Mesenchymal stem cell (in vitro differentiated cells and primary cell): ENCODE results near the gene KRT83.

Experiments used
- DNase-seq: peaks from one replicate; pipeline ENCODE4 v3.0.0-alpha.2; 2013
- H2AFZ ChIP-seq: one replicate; pipeline ENCODE4 v1.6.1; 2013; ENCODE audit warnings: low read depth, mild to moderate bottlenecking, control low read depth, inconsistent platforms, low read length, moderate library complexity
- H2AK5ac ChIP-seq: 2 replicates; pipeline ENCODE4 v1.6.1; 2013; ENCODE audit warnings: low read length, moderate library complexity, mild to moderate bottlenecking, inconsistent platforms; ENCODE audit not compliant: severe bottlenecking
- H2BK120ac ChIP-seq: one replicate; pipeline ENCODE4 v1.6.1; 2013; ENCODE audit warnings: low read depth, mild to moderate bottlenecking, inconsistent platforms, low read length, moderate library complexity
- H2BK12ac ChIP-seq, 2 experiments: one replicate each; pipeline ENCODE4 v1.6.1; 2013; ENCODE audit warnings: inconsistent platforms in 2 of 2, low read length in 2 of 2, mild to moderate bottlenecking in 2 of 2, moderate library complexity in 2 of 2, control low read depth in 1 of 2
- H2BK15ac ChIP-seq: one replicate; pipeline ENCODE4 v1.6.1; 2013; ENCODE audit warnings: mild to moderate bottlenecking, low read depth, inconsistent platforms; ENCODE audit not compliant: poor library complexity, severe bottlenecking
- H2BK5ac ChIP-seq: 2 replicates; pipeline ENCODE4 v1.6.1; 2013; ENCODE audit warnings: low read depth, mild to moderate bottlenecking, low read length, control low read depth, inconsistent platforms; ENCODE audit not compliant: poor library complexity, severe bottlenecking
- H3K14ac ChIP-seq, 2 experiments: one replicate each; pipeline ENCODE4 v1.6.1; 2013; ENCODE audit warnings: inconsistent platforms in 2 of 2, low read length in 2 of 2, control low read depth in 1 of 2, mild to moderate bottlenecking in 1 of 2, moderate library complexity in 1 of 2
- H3K18ac ChIP-seq, 2 experiments: one replicate each; pipeline ENCODE4 v1.6.1; 2013; ENCODE audit warnings: inconsistent platforms in 2 of 2, low read length in 2 of 2, control low read depth in 1 of 2, low read depth in 1 of 2, mild to moderate bottlenecking in 1 of 2
- H3K23ac ChIP-seq, 2 experiments: one replicate each; pipeline ENCODE4 v1.6.1; 2013; ENCODE audit warnings: inconsistent platforms in 2 of 2, low read length in 2 of 2, mild to moderate bottlenecking in 2 of 2, moderate library complexity in 2 of 2, control low read depth in 1 of 2
- H3K27ac ChIP-seq: 2 replicates; pipeline ENCODE4 v1.5.1; 2013; ENCODE audit warnings: mild to moderate bottlenecking, moderate library complexity, low read length, control low read depth, inconsistent platforms; ENCODE audit not compliant: poor library complexity, severe bottlenecking
- H3K27me3 ChIP-seq, 2 experiments: 2 replicates each; pipeline versions ENCODE4 v1.6.1 to v1.7.0; 2013; ENCODE audit warnings: low read length in 2 of 2, mild to moderate bottlenecking in 2 of 2, moderate library complexity in 2 of 2, control low read depth in 1 of 2, inconsistent platforms in 1 of 2; ENCODE audit not compliant: control insufficient read depth in 1 of 2, insufficient read depth in 1 of 2
- H3K36me3 ChIP-seq, 2 experiments: 2 replicates each; pipeline versions ENCODE4 v1.6.1 to v1.7.0; 2013; ENCODE audit warnings: low read length in 2 of 2, control low read depth in 1 of 2, inconsistent platforms in 1 of 2, low read depth in 1 of 2, mild to moderate bottlenecking in 1 of 2; ENCODE audit not compliant: insufficient read depth in 2 of 2, control insufficient read depth in 1 of 2
- H3K4ac ChIP-seq, 2 experiments: one replicate each; pipeline ENCODE4 v1.6.1; 2013; ENCODE audit warnings: inconsistent platforms in 2 of 2, low read length in 2 of 2, mild to moderate bottlenecking in 2 of 2, moderate library complexity in 2 of 2, control low read depth in 1 of 2, low read depth in 1 of 2
- H3K4me1 ChIP-seq: 2 replicates; pipeline ENCODE4 v1.6.1; 2013; ENCODE audit warnings: low read depth, low read length, control low read depth; ENCODE audit not compliant: control insufficient read depth, insufficient read depth
- H3K4me2 ChIP-seq: 2 replicates; pipeline ENCODE4 v1.6.1; 2013; ENCODE audit warnings: low read length, mild to moderate bottlenecking, inconsistent platforms; ENCODE audit not compliant: poor library complexity, severe bottlenecking
- H3K4me3 ChIP-seq, 2 experiments: 2 replicates each; pipeline versions ENCODE4 v1.5.1 to v1.7.0; 2013; ENCODE audit warnings: low read length in 2 of 2, mild to moderate bottlenecking in 2 of 2, control low read depth in 1 of 2, low read depth in 1 of 2; ENCODE audit not compliant: insufficient read depth in 1 of 2
- H3K79me1 ChIP-seq: replicated peaks from 2 replicates; pipeline ENCODE4 v1.6.1; 2013; ENCODE audit warnings: mild to moderate bottlenecking, control low read depth, low read length, inconsistent platforms; ENCODE audit not compliant: poor library complexity, severe bottlenecking
- H3K9ac ChIP-seq: 2 replicates; pipeline ENCODE4 v1.7.0; 2013; ENCODE audit warnings: mild to moderate bottlenecking, low read length, moderate library complexity
- H3K9me3 ChIP-seq: 2 replicates; pipeline ENCODE4 v1.7.0; 2013; ENCODE audit warnings: mild to moderate bottlenecking, low read length; ENCODE audit not compliant: control insufficient read depth
- H4K8ac ChIP-seq: one replicate; pipeline ENCODE4 v1.6.1; 2013; ENCODE audit warnings: inconsistent platforms, mild to moderate bottlenecking, low read length, moderate library complexity
- H4K91ac ChIP-seq: one replicate; pipeline ENCODE4 v1.6.1; 2013; ENCODE audit warnings: mild to moderate bottlenecking, low read length, inconsistent platforms
- WGBS: methylation state at CpG from one replicate; pipeline ENCODE4 v1.1.7; 2013; ENCODE audit warnings: mixed read lengths; 5-methylcytosine and 5-hydroxymethylcytosine counted together

KRT83 gene

DNA sequence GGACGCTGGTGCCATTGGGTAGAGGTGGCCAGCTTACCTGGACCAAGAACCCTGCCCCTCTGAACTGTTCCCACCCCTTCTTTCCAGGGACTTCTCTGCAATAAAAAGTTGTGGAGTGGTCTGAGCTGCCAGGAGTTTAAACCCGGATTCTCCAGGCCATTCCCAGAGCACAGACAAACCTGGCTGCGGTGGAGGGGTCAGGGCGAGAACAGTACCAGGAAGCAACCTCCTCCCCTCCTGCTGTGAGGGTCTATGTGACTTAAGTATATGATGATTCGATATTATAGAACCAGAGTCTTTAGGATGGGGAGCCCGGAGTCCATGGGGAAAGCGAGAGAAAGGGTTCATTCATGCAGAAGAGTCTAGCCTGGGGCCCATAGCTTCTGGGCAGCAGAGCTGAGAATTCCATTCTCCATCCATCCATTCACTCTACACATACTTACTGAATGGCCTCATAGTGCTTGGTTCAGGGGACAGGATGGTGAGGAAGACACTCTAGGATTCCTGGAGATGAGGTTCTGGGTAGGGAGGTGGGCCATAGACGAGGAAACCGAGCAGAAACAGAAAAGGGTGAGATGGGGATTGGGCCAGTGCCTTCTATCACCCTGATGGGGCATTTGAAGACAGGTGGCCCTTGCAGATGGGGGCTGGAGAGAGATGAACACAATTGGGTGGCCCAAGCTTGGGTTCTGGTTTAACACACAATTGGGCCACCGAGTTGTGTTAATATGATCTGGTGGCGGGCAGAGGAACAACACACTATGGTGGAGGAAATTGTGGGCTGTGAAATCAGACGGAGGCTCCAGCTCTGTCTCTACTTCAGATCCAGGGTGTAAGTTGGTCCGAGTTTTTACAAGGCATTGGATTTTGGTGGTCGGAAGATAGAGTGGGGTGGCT is 41.5 kb downstream of the KRT83 start:
- Histone ChIP-seq H2BK15ac (peak overlapping the region; percentile 19), H2BK120ac (no peak overlapping the region), H3K4me3 (no peak overlapping the region), H4K91ac (no peak overlapping the region), H2AFZ (no peak overlapping the region), H2AK5ac (peak overlapping the region; percentile 96), H3K14ac (no peak overlapping the region), H3K27me3 (peaks cover 0 to 35% of the 10 kb centered on the region in 2 experiments), H3K23ac (peak overlapping the region in 1 of 2 experiments; percentile 29), H3K18ac (no peak overlapping the region), H3K79me1 (no peaks in the 10 kb centered on the region), H3K27ac (peak overlapping the region; percentile 80), H2BK5ac (peak overlapping the region; percentile 37), H3K4ac (peak overlapping the region in 1 of 2 experiments; percentile 24), H3K36me3 (no peaks in the 10 kb centered on the region), H3K9ac (peak overlapping the region; percentile 87), H3K9me3 (no peaks in the 10 kb centered on the region), H4K8ac (no peak overlapping the region), H2BK12ac (no peak overlapping the region), H3K4me2 (no peak overlapping the region), H3K4me1 (peaks cover 28% of the 10 kb centered on the region)
- WGBS = 94% methylated on average over 10 of the region's 14 CpGs
- DNase-seq = peak; percentile 10

DNA sequence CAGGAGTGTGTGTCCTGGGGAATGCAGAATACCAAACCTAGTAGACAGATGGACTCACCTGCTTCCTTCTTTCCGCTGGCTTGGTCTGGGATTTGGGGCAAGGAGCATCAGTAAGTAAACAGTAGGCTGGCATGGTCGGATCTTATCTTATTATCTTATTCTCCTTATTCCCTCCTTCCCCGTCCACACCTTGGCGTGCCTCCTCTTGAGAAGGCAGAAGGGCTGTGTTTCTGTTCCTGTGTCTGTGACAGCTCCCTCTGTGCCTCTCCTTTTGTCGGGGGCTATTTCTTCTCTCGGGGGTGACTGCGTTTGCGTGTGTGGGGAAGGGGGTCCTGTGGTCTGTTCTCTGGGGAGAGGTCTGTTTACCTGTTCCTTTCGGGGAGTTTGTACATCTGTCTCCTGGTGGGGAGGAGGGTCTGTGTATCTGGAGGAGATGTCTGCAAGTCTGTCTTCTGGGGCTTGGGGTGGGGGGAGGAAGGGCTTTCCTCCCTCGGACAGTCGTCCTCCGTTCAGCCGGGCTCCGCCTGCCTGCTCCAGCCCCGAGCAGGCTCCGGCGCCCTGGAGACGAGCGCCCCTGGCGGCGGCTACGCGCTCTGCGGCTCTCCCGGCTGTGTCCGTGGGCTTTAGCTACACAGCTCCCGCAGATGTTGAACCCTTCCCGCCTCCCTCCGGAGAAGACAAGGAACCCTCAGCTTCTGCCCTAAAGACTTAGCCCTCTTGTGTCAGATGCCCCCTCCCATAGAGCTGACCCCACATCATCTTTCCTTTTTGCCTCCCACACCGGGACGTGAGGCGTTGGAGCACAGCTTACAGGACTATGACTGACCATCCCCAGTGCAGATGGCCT is 42.4 kb downstream of the KRT83 start:
- Histone ChIP-seq H3K27ac (peak overlapping the region; percentile 16), H3K9me3 (no peaks in the 10 kb centered on the region), H3K4ac (no peak overlapping the region), H3K27me3 (peaks cover 0 to 42% of the 10 kb centered on the region in 2 experiments), H2BK15ac (no peak overlapping the region), H2BK120ac (no peak overlapping the region), H3K4me3 (peak overlapping the region in 1 of 2 experiments; percentile 39), H3K9ac (peak overlapping the region; percentile 70), H3K36me3 (no peaks in the 10 kb centered on the region), H3K14ac (peak overlapping the region in 1 of 2 experiments; percentile 21), H3K4me2 (peak overlapping the region; percentile 67), H2BK5ac (peak overlapping the region; percentile 8), H2AK5ac (peak overlapping the region; percentile 80), H2BK12ac (no peak overlapping the region), H3K4me1 (peaks cover 28% of the 10 kb centered on the region), H3K23ac (no peak overlapping the region), H2AFZ (no peak overlapping the region), H4K91ac (no peak overlapping the region), H4K8ac (peak overlapping the region; percentile 80), H3K79me1 (no peaks in the 10 kb centered on the region), H3K18ac (peak overlapping the region in 1 of 2 experiments; percentile 49)
- WGBS = 23% methylated on average over 30 of the region's 32 CpGs
- peak; percentile 67 for DNase-seq

DNA sequence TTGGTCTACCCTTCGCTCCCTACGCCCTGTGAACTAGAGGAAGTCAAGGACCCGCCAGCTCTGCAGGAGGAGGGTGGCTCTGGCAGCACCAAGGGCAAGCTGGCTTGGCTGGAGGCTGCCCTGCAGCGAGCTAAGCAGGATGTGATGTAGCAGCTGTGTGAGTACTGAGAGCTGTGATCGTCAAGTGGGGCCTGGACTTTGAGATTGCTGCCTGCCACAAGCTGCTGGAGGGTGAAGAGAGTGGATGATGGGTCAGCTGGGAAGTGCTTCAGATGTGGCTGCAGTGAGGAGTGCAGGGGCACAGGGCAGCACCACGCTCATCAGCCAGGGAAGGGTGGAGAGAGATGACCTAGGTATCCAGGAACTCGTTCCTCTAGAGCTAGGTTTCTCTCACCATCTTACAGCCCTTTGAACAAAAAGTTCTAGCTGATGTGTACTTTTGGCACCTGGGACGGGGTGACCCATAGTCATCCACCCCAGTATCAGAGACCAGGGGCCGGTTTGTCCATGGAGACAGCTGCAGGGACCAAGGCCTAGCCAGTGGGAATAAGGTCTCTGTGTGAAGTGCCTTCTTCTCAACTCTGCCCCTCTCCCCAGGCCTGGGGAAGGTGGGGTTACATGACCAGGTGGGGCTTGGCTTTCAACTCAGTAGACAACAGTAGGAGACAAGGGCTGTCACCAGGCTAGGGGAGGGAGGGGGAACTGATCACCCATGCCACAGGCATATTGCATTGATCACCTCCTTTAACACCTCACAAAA is 43.5 kb downstream of the KRT83 start:
- no peaks in the 10 kb centered on the region for H3K9me3 ChIP-seq
- H2AK5ac ChIP-seq = peak overlapping the region; percentile 37
- H3K27me3 ChIP-seq = peaks cover 0 to 42% of the 10 kb centered on the region in 2 experiments
- H3K4ac ChIP-seq = no peak overlapping the region
- H3K36me3 ChIP-seq = no peaks in the 10 kb centered on the region
- H2AFZ ChIP-seq = no peak overlapping the region
- H3K4me1 ChIP-seq = peaks cover 28% of the 10 kb centered on the region
- no peak overlapping the region for H3K27ac ChIP-seq
- H3K18ac ChIP-seq = no peak overlapping the region
- H3K4me2 ChIP-seq = no peak overlapping the region
- H3K4me3 ChIP-seq = no peak overlapping the region
- no peak overlapping the region for H2BK5ac ChIP-seq
- H3K14ac ChIP-seq = no peak overlapping the region
- no peak overlapping the region for H2BK12ac ChIP-seq
- no peak for DNase-seq
- H2BK15ac ChIP-seq = no peak overlapping the region
- no peak overlapping the region for H2BK120ac ChIP-seq
- H4K8ac ChIP-seq = no peak overlapping the region
- H4K91ac ChIP-seq = no peak overlapping the region
- H3K9ac ChIP-seq = no peak overlapping the region
- no peaks in the 10 kb centered on the region for H3K79me1 ChIP-seq
- H3K23ac ChIP-seq = no peak overlapping the region
- WGBS = 81% methylated on average over 8 of the region's 9 CpGs
